Uterus (tissue), 4 donors: ENCODE results near the gene IRF6. TPM values are rescaled to one million over a fixed set of nuclear protein-coding genes. Genes with fewer than 3 reads are reported as not detected.

Source experiments
- DNase-seq, 2 donors: peaks; one replicate each; pipeline ENCODE4 v3.0.0-alpha.2; 2019 to 2020
- H3K27ac ChIP-seq, 2 donors: fragments of 200-600 bp; sonication (generic); 1 replicate in 1 of 2; 2 replicates in 1 of 2; pipeline ENCODE4 v1.5.1; 2016 to 2018
- H3K27me3 ChIP-seq, 2 donors: fragments of 200-600 bp; sonication (generic); one replicate each; pipeline ENCODE4 v1.5.1; 2018 to 2019; ENCODE audit warnings: control low read depth in 1 of 2
- H3K36me3 ChIP-seq, 2 donors: fragments of 200-600 bp; sonication (generic); one replicate each; pipeline ENCODE4 v1.5.1; 2019; ENCODE audit warnings: control low read depth in 1 of 2
- H3K4me1 ChIP-seq, 2 donors: fragments of 200-600 bp; sonication (generic); one replicate each; pipeline ENCODE4 v1.5.1; 2018 to 2019; ENCODE audit warnings: control low read depth in 1 of 2
- H3K4me3 ChIP-seq, 2 donors: fragments of 200-600 bp; sonication (generic); 1 replicate in 1 of 2; 2 replicates in 1 of 2; pipeline ENCODE4 v1.5.1; 2018 to 2019; ENCODE audit warnings: mild to moderate bottlenecking in 1 of 2
- H3K9me3 ChIP-seq, 2 donors: fragments of 200-600 bp; sonication (generic); one replicate each; pipeline ENCODE4 v1.5.1; 2019; ENCODE audit warnings: control low read depth in 1 of 2
- POLR2A ChIP-seq, 2 donors: fragments of 450-650 bp; IDR thresholded peaks; one replicate each; pipeline ENCODE4 v1.6.1; 2016; ENCODE audit warnings: antibody characterized with exemption in 2 of 2, mild to moderate bottlenecking in 1 of 2, moderate library complexity in 1 of 2
- intact Hi-C: fragments of 100-400 bp; cut with DNase I; formaldehyde crosslinking; loops from one replicate; pipeline ENCODE4 v1.15.1; 2023; ENCODE audit warnings: low total_unique reads
- total RNA-seq, 4 donors: library from RNA; depleted of rRNA in 3 of 4; stranded (reverse); fragments of >200 nt in 3 of 4; gene quantifications; one replicate each; pipeline versions ENCODE4 v1.1.0 to v1.2.4, GENCODE V29; 2014 to 2023
- TF ChIP-seq, protein P1 (sequence below), 4 experiments: fragments of 200-600 bp in 2 of 4; fragments of 450-650 bp in 2 of 4; sonication (generic) in 2 of 4; IDR thresholded peaks; one replicate each; pipeline ENCODE4 v1.5.1; 2016 to 2019; ENCODE audit warnings: antibody characterized with exemption in 4 of 4, mild to moderate bottlenecking in 2 of 4, moderate library complexity in 1 of 4
- donor health status: DM: yes; HTN: yes; CAD: no.

Gene IRF6
- total RNA-seq, 4 donors from 2014 or later: 0.88 to 28.3 (median 4.0) TPM

DNA sequence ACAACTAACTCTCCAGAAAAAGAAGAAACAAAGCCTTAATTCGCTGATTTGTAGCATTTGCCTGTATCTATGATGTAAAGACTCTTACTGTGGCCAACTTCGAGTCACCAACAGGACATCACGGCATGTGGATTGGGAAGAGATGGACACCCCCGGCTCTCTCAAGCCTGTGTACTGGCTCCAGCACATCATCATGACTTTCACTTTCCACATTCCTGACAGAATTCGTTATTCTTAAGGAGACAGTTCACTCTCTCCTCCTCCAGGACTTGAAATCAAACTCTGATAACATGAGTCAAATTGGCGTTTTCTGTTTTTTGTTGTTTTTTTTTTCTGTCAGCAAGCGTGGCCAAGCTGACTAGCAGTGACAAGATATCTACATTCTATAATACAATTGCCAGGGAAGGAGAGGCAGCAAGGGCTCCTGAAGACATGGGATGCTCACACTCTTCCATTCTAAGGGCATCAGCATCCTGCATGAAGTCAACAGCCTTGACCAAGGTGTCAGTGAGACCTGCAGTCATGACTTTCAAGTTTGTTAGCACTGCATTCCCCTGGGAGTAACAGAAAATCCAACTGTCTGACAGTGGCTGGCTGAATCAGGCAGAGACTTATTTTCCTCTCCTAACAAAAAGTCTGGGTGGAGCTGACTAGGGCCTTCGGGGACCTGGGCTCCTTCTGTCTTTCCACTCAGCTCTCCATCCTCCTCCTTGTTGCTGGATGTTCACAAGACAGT lies 63.4 kb downstream of the IRF6 start:
- no peaks in the 10 kb centered on the region for H3K27me3 ChIP-seq
- intact Hi-C loops: no loop called here
- TF ChIP-seq, protein P1, sequence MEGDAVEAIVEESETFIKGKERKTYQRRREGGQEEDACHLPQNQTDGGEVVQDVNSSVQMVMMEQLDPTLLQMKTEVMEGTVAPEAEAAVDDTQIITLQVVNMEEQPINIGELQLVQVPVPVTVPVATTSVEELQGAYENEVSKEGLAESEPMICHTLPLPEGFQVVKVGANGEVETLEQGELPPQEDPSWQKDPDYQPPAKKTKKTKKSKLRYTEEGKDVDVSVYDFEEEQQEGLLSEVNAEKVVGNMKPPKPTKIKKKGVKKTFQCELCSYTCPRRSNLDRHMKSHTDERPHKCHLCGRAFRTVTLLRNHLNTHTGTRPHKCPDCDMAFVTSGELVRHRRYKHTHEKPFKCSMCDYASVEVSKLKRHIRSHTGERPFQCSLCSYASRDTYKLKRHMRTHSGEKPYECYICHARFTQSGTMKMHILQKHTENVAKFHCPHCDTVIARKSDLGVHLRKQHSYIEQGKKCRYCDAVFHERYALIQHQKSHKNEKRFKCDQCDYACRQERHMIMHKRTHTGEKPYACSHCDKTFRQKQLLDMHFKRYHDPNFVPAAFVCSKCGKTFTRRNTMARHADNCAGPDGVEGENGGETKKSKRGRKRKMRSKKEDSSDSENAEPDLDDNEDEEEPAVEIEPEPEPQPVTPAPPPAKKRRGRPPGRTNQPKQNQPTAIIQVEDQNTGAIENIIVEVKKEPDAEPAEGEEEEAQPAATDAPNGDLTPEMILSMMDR (IDR thresholded peaks at IDR 0.05): no peak
- TF ChIP-seq POLR2A (IDR thresholded peaks at IDR 0.05): no peak
- DNase-seq: no peak
- H3K27ac ChIP-seq: peak overlapping the region; percentile 22 to 38
- H3K36me3 ChIP-seq: no peaks in the 10 kb centered on the region
- peak overlapping the region in 1 of 2 donors; percentile 16 for H3K4me3 ChIP-seq
- no peaks in the 10 kb centered on the region for H3K9me3 ChIP-seq
- H3K4me1 ChIP-seq: no peaks in the 10 kb centered on the region

DNA sequence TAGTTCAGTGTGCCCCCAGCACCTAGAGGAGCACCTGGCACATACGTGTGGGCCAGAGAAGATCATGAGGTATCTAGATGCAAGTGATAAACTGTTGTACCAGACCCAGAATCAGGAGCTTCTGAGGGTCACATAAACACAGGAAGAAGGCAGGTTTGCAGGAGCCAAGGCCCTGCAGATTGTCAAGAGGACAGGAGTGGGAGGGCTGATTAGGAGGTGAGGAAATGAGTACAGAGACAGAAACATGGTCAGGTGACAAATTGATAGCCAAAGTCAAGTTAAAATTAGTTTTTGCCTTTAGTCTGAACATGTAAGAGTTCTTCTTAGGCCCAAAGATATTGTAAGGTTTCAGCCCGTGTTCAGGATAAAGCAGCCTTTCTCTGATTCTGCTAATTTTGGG lies 64.1 kb downstream of the IRF6 start:
- Histone ChIP-seq H3K27me3 (no peaks in the 10 kb centered on the region), H3K4me3 (no peak overlapping the region), H3K4me1 (no peaks in the 10 kb centered on the region), H3K36me3 (no peaks in the 10 kb centered on the region), H3K9me3 (no peaks in the 10 kb centered on the region), H3K27ac (peak overlapping the region; percentile 22 to 38)
- TF ChIP-seq POLR2A (IDR thresholded peaks at IDR 0.05): no peak
- TF ChIP-seq, protein P1 (IDR thresholded peaks at IDR 0.05): no peak
- intact Hi-C loops: no loop called here
- no peak for DNase-seq

DNA sequence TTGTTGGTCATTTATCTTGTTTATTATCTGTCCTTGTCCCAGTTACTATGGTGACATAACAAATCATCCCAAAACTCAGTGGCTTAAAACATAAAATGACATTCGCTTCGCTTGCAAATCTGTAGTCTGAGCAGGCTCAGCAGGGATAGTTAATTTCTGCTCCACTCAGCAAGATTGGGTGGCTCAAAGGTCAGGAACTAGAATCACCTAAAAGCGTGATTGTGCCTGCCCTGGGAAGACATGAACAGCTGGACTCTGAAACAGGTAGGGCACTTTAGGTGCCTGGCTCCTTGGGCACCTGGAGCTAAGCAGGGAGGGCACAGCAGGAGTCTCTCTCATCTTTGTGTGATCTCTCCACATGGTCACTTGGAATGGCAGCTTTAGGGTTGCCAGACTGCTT lies 64.7 kb downstream of the IRF6 start:
- intact Hi-C loops: no loop called here
- TF ChIP-seq, protein P1 (IDR thresholded peaks at IDR 0.05): no peak
- no peak for TF ChIP-seq POLR2A (IDR thresholded peaks at IDR 0.05)
- Histone ChIP-seq H3K36me3 (no peaks in the 10 kb centered on the region), H3K27me3 (no peaks in the 10 kb centered on the region), H3K4me1 (no peaks in the 10 kb centered on the region), H3K9me3 (no peaks in the 10 kb centered on the region), H3K27ac (no peak overlapping the region), H3K4me3 (no peak overlapping the region)
- no peak for DNase-seq

DNA sequence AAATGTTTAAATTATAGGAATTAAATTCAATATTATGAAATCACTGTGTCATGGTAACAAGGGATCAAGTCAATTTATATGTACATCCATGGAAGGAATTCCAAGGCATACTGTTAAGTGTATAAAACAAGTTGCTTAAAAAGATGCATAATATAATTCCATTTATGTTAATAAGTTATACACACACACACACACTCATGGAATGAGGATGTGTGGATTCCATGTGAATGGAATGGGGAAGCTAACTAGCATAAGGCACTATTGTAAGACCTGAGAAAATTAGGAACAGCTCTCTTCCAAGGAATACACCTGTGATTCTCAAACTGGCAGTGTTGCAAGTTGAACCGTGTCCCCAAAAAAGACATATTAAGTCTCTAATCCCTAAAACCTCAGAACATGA lies 67.7 kb downstream of the IRF6 start:
- no peak for DNase-seq
- intact Hi-C loops: no loop called here
- no peak overlapping the region for H3K27ac ChIP-seq
- no peaks in the 10 kb centered on the region for H3K27me3 ChIP-seq
- no peak overlapping the region for H3K4me3 ChIP-seq
- no peaks in the 10 kb centered on the region for H3K4me1 ChIP-seq
- no peaks in the 10 kb centered on the region for H3K36me3 ChIP-seq
- H3K9me3 ChIP-seq: no peaks in the 10 kb centered on the region
- TF ChIP-seq, protein P1 (IDR thresholded peaks at IDR 0.05): no peak
- TF ChIP-seq POLR2A (IDR thresholded peaks at IDR 0.05): no peak

DNA sequence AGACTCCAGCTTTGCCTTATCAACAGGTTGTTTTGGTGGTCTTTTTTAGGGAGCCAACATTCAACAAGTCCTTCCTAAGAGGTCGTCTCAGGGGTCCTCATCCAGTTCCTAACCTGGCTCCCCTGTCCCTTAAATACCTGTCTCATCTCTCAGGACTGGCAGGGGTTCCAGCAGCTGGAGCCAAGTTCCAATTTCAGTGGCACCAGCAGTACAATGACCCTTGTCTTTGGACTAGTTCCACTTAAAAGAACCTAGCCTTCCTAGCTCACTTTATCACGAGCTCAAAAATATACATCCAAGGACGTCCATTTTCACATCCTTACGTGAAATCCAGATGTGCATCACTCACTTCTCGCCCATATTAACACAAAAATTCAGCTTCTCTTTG lies 68.8 kb downstream of the IRF6 start:
- no peak for TF ChIP-seq POLR2A (IDR thresholded peaks at IDR 0.05)
- TF ChIP-seq, protein P1 (IDR thresholded peaks at IDR 0.05): no peak

More for the DNA sequence above, 68.8 kb downstream of the IRF6 start:
- H3K9me3 ChIP-seq: no peaks in the 10 kb centered on the region
- no peaks in the 10 kb centered on the region for H3K4me1 ChIP-seq
- DNase-seq: no peak
- H3K27ac ChIP-seq: no peak overlapping the region
- no peaks in the 10 kb centered on the region for H3K27me3 ChIP-seq
- no peaks in the 10 kb centered on the region for H3K36me3 ChIP-seq
- H3K4me3 ChIP-seq: no peak overlapping the region
- intact Hi-C loops: no loop called here
